A172 (cell line): Measurements from ENCODE around the gene MKX. TPM values are rescaled to one million over a fixed set of nuclear protein-coding genes. Genes with fewer than 3 reads are reported as not detected.

Experiments used
- DNase-seq: peaks from one replicate; pipeline ENCODE4 v3.0.0-alpha.2; 2015; ENCODE audit warnings: low spot score
- total RNA-seq: library from RNA; depleted of rRNA; stranded (reverse); fragments of >200 nt; shearing (Covaris generic); gene quantifications from 2 replicates; pipeline ENCODE4 v1.2.3, GENCODE V29; 2014; rRNA removed

MKX gene
- total RNA-seq, 1 experiment from 2014 or later, result 185 TPM

GRCh38 chr10:27654284-27654683 is 91.3 kb downstream of the MKX start:
- DNase-seq, result no peak

- no peak for DNase-seq
Observed at GRCh38 chr10:27646604-27647175, 98.9 kb downstream of the MKX start.

- DNase-seq, result no peak
Observed at GRCh38 chr10:27646194-27646593, 99.4 kb downstream of the MKX start.

GRCh38 chr10:27644307-27644939 is 101.2 kb downstream of the MKX start:
- no peak for DNase-seq

- DNase-seq, result no peak
Observed at GRCh38 chr10:27643301-27643700, 102.3 kb downstream of the MKX start.

GRCh38 chr10:27642023-27642589 is 103.5 kb downstream of the MKX start:
- DNase-seq, result no peak

- DNase-seq, result no peak
Observed at GRCh38 chr10:27638071-27638750, 107.4 kb downstream of the MKX start.

GRCh38 chr10:27637601-27638000 is 108.0 kb downstream of the MKX start:
- DNase-seq, result no peak

- DNase-seq, result no peak
Observed at GRCh38 chr10:27636816-27637215, 108.8 kb downstream of the MKX start.

GRCh38 chr10:27635699-27636270 is 109.8 kb downstream of the MKX start:
- no peak for DNase-seq

GRCh38 chr10:27635290-27635689 is 110.3 kb downstream of the MKX start:
- no peak for DNase-seq

- DNase-seq, result no peak
Observed at GRCh38 chr10:27628621-27629020, 117.0 kb downstream of the MKX start.

- DNase-seq, result no peak
Observed at GRCh38 chr10:27626890-27627289, 118.7 kb downstream of the MKX start.

- DNase-seq, result no peak
Observed at GRCh38 chr10:27625452-27626211, 120.0 kb downstream of the MKX start.

- no peak for DNase-seq
Observed at GRCh38 chr10:27624941-27625340, 120.7 kb downstream of the MKX start.

Other genes starting within 250 kb of the MKX start
- 79.9 and 80.2 TPM in 2 replicates for gene RAB18, start 241.5 kb downstream of the MKX start, total RNA-seq